HG03469 (cell line): ENCODE results near the gene USHBP1.

Source experiments
- ATAC-seq: cut with Tn5 transposase; IDR thresholded peaks from one replicate; pipeline ENCODE4 v1.9.1; 2021; ENCODE audit warnings: mild to moderate bottlenecking, moderate library complexity, moderate number of reproducible peaks; ENCODE audit not compliant: unreplicated experiment

USHBP1 gene, protein sequence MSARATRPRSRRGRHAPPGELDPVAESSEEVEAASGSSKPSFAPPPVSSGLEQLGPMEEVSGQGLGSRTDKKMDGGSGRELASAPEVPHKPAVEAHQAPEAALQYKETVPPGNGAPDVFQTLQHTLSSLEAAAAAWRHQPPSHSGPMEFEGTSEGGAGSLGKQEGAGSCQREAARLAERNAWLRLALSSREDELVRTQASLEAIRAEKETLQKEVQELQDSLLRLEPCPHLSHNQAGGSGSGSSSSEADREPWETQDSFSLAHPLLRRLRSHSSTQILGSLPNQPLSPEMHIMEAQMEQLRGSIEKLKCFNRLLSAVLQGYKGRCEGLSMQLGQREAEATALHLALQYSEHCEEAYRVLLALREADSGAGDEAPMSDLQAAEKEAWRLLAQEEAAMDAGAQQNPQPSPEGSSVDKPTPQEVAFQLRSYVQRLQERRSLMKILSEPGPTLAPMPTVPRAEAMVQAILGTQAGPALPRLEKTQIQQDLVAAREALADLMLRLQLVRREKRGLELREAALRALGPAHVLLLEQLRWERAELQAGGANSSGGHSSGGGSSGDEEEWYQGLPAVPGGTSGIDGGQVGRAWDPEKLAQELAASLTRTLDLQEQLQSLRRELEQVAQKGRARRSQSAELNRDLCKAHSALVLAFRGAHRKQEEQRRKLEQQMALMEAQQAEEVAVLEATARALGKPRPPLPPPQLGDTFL

DNA sequence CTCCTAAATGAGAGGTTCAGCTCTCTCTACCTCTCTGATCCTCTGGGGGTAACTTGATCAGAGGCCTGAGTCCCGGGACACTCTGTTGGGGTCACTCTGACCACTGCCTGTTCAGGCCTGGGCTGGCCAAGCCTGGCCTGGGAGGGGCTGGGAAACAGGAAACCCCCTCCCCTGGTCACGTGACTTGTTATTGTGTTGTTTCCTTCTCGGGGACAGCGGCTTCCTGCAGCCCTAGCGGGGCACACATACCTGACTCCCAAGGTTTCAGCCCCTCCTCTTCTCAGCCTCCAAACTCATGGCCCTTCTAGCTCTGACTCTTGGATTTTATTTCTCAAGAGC, at the start of gene USHBP1:
USHBP1 (minus strand) TSS at position 105 of the 339 bp plus-strand sequence. CDS start 446 bp downstream, outside the sequence.
- no peak for ATAC-seq

DNA sequence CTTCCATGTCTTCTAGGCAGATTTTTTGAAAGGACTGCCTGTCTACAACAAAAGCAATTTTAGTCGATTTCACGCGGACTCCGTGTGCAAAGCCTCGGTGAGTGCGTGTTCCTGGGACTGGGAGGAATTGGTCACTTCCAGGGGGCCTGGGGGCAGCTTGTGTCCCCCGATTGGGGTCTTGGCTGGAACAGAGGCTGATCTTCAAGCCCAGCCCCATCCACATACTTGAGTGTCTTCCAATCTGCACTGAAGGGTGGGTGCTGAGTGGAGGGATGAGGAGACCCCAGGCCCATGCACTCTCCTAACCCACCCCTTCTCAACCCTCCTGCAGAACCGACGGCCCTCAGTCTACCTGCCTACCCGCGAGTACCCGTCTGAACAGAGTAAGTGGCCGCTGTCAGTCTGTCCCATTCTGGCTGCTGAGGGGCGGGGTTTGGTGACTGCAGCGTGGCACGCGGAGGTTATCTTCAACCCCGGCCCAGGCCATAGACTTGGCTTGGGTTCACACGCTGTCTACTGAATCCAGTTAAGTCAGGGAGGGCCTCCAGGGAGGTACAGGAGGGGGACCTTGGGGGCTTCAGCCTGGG, 49.6 kb upstream of the USHBP1 start:
- ATAC-seq: no peak

DNA sequence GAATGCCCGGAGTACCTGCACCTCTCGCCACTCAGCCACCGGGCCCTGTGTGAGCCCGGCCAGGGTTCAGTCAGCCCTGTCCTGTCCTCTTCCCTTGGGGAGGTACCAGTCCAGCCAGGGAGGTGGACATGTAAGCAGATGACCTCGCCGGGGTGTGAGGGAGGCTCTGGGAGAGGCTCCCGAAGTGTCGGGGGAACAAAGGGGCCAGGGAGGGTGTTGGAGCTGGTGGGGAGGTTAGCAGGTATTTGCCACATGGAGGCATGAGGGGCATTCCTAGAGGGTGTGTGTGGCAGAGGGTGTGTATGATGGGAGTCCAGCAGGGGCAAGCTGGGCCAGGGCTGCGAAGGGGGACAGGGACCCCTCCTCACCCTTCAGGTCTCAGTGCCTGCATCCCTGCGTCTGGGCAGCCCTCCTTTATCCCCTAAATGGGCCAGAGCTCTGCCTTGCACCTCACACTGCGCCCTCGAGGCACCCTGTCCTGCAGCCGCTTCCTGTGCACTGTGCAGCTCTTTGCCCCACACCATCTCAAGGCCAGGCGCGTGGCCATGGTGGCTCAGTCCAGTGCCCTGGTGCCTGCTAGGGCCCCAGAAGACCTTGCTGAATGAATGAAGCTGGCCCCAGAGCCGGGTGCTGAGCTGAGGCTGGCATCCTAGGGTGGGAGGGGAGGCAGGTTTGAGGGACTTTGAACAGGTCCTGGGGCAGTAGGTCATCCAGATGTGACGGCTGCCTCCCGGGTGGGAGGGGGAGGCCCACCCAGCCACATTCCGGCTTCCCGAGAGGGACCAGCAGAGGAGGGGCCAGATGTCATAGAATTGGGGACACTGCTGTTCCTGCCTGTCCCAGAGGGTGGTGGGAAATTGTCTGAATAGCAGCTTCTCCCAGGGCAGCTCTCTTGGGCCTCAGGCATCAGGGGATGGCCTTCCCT, 47.9 kb upstream of the USHBP1 start:
- no peak for ATAC-seq

DNA sequence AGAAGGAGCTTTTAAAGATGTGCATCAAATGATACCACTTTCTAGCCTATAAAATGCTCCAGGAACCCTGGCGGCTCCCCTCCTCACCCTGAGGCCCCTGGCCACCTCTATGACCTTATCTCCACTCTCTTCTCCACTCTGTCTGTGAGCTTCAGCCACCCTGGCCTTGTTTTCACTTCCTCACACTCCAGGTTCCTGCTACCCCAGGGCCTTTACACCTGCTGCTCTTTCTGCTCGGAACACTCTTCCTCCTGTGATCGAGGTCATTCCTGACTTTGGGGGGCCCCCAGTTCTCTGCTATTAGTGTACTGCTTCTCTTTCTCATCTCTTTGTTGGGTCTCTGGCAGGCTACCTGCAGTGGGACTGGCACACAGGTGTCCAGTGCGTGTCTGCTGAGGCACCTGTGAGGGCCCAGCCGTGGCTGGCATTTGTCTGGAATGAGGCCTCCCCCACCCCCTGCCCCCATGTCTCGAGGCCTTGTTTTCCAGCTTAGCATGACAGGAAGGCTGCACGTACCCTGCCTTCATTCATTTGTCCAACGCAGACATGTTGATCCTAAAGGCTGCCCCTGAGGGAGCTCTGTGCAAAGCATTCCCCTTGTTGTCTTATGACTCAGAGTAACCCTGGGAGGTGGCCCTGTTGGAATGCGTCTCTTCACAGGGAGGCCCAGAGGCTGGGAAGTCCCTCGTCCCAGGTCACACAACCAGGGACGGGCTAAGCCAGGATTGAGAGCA, 47.1 kb upstream of the USHBP1 start:
- no peak for ATAC-seq

DNA sequence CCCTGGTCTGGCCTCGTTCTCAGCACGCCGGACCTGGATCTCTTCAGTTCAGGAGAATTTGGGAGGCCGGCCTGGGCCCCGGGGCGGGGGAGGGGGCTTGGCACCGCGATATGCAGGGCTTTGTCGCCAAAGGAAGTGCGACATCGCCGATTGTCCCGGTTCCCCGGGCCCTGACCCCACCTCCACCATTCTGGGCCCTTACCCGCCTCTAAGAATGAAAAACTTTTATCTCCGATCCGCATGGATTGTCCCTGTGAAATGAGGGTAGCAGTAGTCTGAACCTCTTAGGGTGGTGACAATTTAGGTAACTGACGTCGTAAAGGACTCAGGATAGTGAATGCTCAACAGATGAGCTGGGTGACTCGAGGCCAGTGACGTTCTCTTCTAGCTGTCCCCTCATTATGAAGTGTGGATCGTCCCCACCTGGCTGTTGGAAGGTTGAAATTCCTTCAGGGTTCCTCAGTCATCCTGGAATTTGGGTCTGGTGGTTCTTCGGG, 45.5 kb upstream of the USHBP1 start:
- no peak for ATAC-seq

DNA sequence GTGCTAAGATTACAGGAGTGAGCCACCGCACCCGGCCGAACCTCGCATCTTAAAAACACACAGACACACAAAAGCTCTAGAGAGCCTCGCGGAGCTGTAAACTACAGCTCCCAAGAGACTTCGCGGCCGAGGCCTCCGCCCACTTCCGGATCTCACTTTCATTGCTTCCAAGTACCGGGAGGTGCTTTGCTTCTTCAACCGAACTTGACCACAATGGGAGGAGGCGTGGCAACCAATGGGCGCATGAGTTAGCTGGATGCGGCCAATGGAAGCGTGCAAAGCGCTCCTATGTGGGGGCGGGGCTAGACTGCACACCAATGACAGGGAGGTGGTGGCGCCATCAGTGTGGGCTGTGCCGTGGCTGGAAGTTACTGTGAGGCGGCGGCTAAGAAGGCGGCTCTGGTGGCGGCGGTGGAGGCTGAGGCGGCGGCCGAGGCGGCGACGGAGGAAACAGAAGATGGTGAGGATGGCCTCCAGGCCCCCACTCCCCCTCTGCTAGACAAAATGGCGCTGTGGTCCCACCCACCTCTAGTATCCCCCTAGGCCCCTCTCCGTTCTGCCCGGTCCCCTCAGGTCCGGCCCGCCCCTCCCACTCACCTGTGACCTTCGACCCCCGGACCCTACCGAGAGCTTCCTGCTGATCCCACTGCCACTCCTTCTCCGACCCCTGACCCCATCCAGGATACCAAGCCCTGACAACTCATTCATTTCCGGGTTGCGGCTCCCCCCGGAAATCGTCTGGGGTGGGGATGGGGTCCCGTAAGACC, 44.8 kb upstream of the USHBP1 start, which contains the start of gene DDA1:
DDA1 (plus strand) TSS at position 366 of the 767 bp plus-strand sequence; CDS start at position 458, 92 bp downstream.
- ATAC-seq: peak; percentile 32

DNA sequence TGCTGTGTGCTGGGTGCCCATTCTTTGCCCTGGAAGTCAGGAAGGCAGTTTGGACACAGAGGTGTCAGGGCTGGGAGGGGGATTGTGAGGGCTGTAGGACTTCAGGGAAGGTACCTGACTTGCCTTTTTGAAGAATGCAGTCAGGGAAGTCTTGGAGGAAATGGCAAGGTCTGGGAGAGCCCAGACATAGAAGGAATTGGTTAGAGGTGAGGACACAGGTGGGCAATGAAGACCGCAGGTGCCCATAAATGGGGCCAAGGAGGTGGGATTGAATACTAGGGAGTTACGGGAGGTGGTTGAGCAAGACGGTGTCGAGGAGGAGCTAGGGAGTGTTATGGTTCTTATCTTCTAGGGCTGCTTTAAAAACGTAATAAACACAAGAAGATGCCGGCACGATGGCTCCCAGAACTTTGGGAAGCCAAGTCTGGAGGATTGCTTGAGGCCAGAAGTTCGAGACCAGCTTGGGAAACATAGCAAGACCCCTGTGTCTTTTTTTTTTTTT, 43.4 kb upstream of the USHBP1 start:
- no peak for ATAC-seq

DNA sequence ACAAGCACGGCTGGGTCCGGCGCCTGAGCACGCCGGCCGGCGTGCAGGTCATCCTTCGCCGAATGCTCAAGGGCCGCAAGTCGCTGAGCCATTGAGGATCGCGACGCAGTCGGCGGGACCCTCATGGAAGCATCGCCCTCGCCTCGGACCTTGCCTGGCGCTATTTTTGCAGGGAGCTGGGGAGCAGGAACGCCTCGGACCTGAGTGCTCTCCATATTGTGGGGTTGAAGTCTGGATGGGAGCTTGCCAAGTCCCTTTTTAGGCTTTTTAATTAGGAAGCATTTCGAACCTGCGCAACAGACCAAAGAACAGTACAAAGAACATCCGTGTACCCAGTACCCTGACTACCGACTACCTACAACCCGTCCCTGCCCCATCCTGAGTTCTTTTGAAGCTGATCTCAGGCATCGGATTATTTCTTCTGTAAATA, 41.8 kb upstream of the USHBP1 start:
- no peak for ATAC-seq

DNA sequence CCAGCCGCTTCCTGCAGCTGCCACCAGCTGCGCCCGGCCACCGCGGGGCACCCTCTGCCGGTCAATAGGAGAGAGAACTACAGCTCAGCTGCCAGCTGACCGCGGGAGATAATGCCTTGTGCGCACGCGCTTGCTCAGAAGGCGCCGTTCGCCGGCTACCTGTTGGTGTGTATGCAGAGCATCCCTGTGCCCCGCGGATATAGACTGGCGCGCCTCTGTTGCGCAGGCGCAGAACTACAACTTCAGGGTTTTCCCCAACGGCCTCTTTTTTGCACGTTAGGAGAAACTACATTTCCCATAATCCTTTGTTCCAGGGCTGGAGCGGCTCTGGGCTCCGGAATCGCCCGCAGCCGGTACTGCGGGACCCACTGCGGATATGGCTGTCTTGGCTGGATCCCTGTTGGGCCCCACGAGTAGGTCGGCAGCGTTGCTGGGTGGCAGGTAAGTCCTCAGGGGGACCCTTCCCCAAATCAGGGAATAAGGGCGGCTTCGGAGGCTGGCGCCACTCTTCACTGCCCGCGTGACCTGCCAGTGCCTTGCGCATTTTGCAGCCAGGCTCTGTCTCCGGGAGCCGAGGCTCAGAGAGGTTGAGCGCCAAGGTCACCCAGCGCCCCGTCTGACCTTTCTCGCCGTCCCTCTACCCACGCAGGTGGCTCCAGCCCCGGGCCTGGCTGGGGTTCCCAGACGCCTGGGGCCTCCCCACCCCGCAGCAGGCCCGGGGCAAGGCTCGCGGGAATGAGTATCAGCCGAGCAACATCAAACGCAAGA, 41.2 kb upstream of the USHBP1 start, which contains the start of gene MRPL34:
MRPL34 (plus strand) TSS at position 356 of the 768 bp plus-strand sequence; CDS start at position 377, 21 bp downstream.
- peak; percentile 69 for ATAC-seq

DNA sequence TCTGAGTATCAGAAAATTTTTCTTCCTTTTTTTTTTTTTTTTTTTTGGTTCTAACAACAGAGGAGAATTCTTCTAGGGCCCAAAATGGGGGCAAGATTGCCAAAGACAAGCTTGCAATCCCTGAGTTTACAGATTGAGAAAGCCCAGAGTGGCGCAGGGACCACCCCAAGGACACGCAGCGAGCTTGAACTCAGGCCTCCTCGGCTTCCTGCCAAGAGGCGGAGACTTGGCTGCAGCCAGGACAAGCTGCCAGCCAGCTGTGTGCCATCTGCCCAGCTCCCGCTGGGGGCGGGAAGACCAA, 40.6 kb upstream of the USHBP1 start:
- ATAC-seq: no peak

DNA sequence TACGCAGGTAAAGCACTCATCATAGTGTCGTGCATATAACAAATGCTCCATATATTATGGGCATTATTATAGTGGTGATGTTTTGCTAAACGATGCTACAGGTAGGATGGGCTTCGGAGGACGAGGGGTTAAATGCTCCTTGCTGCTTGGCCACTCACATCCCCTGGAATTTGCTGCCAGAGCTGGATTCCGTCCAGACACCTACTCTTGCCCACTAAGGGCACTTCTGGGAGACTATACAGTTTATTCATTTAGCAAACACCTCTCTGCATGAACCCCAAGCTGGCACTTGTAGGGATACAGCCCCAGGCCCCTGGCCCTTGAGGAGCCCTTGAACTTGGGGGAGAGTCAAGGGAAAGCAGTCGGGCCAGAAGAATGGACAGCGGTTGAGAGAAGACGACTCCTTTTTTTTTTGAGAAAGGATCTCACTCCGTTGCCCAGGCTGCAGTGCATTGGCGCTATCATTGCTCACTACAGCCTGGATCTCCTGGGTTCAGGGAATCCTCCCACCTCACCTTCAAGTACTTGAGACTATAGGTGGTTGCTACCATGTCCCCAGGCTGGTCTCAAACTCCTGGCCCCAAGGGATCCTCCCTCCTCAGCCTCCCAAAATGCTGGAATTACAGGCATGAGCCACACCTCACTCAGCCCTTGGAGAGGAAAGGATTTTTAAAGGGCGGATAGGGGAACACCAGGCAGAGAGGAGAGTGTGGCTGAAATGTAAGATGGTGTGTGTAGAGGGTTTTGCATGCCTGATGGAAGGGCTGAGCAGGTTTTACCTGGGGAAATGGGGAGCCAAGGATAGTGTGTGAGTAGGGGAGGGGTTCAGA, 40.1 kb upstream of the USHBP1 start:
- no peak for ATAC-seq

DNA sequence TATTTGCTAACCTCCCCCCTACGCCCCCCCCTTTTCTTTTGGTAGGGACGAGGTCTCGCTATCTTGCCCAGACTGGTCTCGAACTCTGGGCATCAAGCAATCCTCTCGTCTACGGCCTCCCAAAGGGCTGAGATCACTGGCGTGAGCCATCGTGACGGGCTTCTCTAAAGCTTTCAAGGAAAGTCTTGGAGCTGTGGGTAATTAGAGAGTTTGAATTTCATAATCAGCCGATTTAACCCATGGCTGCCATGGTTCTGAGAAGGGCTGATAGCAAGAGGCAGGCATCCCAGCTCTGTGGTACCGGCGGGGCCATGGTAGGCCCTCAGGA, 39.4 kb upstream of the USHBP1 start:
- no peak for ATAC-seq

DNA sequence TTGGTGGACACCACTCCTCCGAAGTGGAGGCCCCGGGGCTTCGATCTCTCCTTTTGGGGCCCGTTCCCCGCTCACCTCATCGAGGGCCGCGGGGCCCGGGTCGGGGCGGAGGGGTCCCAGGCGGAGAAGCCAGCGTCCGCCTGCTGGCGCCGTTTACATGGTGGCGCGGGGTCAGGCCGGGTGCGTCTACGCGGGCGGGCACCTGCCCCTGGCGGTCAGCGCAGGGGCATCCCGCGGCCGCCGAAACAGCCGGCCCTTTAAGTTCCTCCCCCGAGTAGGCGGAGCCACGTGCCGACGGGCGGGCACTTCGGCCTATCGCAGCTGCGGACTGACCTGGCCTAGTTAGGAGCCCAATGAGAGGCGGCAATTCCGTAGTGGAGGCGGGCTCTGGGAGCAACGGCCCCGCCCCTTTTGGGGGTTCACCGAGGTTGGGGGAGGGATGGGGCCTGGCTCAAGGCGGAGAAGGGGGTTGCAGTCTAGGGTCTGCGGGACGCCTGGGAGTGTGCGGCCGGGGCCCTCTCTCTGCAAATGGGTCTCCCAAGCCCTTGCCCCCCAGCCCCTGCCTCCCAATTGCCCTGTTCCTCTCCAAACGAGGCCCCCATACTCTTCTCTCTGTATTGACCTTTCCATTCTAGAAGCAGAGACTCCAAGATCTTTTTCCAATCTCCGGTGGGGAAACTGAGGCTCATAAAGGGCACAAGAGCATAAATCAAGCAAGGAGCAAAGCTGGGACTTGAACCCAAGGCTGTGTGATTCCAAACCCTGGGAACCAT, 38.8 kb upstream of the USHBP1 start, which contains the start of gene ABHD8:
ABHD8 (minus strand) TSS at position 259 of the 773 bp plus-strand sequence. CDS start 1,809 bp downstream, outside the sequence.
- ATAC-seq: peak; percentile 33

DNA sequence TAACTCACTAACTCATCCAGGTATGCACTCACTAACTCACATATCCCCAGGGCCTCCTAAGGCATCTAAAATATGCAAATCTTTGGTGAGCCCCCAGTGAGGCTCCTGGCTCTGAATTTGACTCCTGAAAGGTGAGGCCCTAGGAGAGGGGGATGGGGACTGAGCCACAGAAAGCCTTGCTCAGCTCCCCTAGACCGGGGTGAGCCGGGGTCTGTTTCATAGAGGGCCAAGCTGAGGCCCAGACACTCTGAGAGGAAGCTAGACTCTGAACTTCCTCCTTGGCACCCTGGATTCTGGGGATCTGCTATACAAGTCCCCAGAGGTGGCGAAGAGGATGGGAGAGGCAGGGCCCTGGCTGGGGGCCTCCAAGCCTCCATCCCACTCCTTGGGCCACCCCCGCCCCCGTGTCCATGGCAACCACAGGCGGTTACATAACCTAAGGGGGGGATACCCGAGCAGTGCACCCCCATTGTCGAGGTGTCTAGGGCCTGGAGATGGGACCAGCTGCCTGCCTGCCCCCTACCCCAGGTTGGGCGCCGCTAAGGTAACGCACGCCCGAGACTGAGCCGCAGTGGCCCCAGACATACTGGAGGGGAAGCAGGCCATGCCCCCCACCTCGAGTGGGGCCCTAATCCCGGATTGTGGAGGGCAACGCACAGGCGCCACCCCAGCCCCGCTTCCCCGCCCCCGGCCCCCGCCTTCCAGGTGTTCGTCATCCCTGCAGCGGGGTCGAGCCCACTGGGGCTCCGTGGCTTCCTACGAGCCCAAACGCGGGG, 38.0 kb upstream of the USHBP1 start:
- ATAC-seq: no peak

DNA sequence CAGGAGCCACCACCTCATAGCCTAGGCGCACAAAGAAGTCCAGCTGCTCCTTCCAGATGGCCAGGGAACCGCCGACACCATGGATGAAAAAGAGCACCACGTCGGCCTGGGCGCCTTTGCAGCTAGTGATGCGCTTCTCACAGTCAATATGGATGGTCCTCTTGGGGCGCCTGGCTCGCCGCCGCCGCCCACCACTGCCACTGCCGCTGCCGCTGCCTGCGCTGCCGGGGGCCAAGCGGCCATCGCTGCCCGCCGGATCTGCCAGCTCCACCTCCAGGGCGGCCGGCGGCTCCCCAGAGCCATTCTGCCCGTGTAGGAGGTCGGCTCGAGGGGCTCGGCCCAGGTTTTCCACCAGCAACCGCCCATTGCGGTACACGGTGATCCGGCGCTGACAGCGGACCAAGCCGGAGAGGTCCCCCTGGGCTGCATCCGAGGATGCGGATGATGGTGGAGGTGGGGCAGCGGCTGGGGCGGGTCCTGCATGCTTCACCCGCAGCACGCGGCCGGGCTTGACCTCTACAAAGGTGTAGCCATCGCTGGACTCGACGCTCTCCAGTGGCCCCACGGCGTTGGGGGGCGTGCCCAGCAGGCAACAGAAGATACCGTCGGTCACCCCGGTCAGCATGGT, 36.6 kb upstream of the USHBP1 start:
- ATAC-seq: no peak
